ENCODE results near the gene TBC1D10A.

Gene TBC1D10A

GRCh38 chr22:30304495-30305244, 22.1 kb downstream of the TBC1D10A start:
- H3K4me1 Mint-ChIP-seq = peaks cover 86% of the 10 kb centered on the region
- DNase-seq (ENCODE audit: low spot score in 2 of 2) = no peak
- H3K27ac Mint-ChIP-seq = peak overlapping the region; percentile 98
- ATAC-seq = no peak
- no peaks in the 10 kb centered on the region for H3K9me3 Mint-ChIP-seq
- peaks cover 32% of the 10 kb centered on the region for H3K36me3 Mint-ChIP-seq
- peak overlapping the region; percentile 70 for H3K4me3 Mint-ChIP-seq

DNA sequence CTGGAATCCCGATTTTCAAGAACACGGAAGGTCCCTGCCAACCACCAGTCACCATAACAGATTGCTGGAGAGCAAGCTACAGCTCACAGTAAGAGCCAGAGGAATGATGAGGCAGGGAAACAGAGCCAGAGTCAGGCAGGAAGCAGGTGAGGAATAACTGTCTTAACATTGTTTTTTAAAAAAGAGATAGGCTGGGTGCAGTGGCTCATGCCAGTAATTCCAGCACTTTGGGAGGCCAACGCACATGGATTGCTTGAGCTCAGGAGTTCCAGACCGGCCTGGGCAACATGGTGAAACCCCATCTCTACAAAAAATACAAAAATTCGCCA, 24.0 kb downstream of the TBC1D10A start:
- H3K4me3 Mint-ChIP-seq = peak overlapping the region; percentile 39
- H3K36me3 Mint-ChIP-seq = peaks cover 42% of the 10 kb centered on the region
- peak overlapping the region; percentile 98 for H3K27ac Mint-ChIP-seq
- no peak for DNase-seq (ENCODE audit: low spot score in 2 of 2)
- no peak for ATAC-seq
- peaks cover 82% of the 10 kb centered on the region for H3K4me1 Mint-ChIP-seq
- no peaks in the 10 kb centered on the region for H3K9me3 Mint-ChIP-seq

GRCh38 chr22:30301995-30302809, 24.5 kb downstream of the TBC1D10A start:
- no peak for ATAC-seq
- Mint-ChIP-seq H3K4me1 (peaks cover 82% of the 10 kb centered on the region), H3K27ac (peak overlapping the region; percentile 98), H3K4me3 (peak overlapping the region; percentile 39), H3K36me3 (peaks cover 47% of the 10 kb centered on the region), H3K9me3 (no peaks in the 10 kb centered on the region)
- DNase-seq (ENCODE audit: low spot score in 2 of 2) = no peak

GRCh38 chr22:30299322-30299721, 27.4 kb downstream of the TBC1D10A start:
- peaks cover 67% of the 10 kb centered on the region for H3K36me3 Mint-ChIP-seq
- ATAC-seq = no peak
- H3K27ac Mint-ChIP-seq = peak overlapping the region; percentile 88
- H3K9me3 Mint-ChIP-seq = no peaks in the 10 kb centered on the region
- no peak overlapping the region for H3K4me3 Mint-ChIP-seq
- no peak for DNase-seq (ENCODE audit: low spot score in 2 of 2)
- peaks cover 59% of the 10 kb centered on the region for H3K4me1 Mint-ChIP-seq

DNA sequence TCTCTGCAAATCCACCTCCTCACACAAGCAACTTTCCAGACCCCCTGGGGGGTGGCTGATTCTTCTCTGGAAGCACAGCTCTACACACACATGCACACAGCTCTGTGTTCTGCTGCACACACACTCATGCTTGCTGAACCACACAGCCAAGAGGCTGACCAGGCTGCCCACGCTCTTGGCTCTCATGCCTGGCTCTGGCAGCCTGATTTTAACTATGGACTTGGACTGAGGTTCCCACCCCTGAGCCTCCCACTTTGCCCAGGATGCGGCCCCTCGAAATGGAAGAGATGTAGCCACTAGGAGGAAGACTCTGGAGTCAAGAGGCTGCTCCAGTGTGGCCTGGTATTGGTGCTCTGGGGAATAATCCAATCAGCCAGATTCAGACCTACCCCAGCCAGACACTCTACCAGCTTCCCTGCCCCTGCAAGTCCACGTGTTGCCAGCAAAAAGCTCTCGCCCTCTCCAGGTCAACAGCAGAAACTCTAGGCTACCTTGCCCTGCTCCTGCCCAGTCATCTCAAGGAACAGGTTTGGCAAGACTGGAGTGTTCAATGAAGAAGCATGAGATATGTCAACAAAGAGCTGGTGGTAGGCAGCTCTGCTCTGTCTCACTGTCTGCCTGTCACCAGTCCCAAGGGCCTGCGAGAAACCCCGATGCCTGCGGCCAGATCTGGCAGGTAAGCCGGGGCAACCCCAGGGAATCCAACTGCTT, 28.6 kb downstream of the TBC1D10A start:
- no peak overlapping the region for H3K4me3 Mint-ChIP-seq
- no peaks in the 10 kb centered on the region for H3K9me3 Mint-ChIP-seq
- DNase-seq (ENCODE audit: low spot score in 2 of 2) = no peak
- H3K4me1 Mint-ChIP-seq = peaks cover 53% of the 10 kb centered on the region
- peak overlapping the region; percentile 88 for H3K27ac Mint-ChIP-seq
- H3K36me3 Mint-ChIP-seq = peaks cover 78% of the 10 kb centered on the region
- no peak for ATAC-seq

DNA sequence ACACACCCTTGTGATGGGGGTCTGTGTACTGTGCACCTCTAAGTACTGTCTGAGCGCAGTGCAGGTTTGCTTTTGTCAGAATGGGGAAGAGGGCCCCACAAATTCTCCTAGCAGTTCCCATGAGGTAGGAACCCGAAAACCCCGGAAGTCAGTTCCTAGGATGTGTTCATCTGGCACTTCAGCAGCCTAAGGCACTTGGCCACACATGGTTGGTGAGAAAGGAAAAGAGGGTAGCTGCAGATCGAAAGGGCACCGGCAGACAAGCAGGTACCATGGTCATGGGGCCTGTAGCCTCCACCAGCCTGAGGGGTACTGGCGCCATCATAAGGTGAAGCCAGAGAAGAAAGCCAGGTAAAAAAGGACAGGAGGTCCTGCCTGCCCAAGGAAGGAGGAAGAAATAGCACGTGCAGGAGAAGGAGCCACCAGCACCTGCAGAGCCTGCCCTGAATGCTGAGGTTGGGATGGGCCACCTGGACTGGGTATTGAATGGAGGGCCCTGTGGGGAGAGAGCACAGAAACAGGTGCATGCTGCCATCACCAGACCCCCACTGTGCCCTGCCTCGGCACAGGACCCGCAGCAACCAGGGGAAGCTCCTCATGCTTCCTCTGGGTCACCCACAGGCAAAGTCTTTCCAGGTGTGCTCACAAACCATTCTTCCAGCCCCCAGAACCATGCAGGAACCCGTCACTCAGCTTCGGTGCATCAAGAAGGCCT, 29.3 kb downstream of the TBC1D10A start:
- peaks cover 75% of the 10 kb centered on the region for H3K36me3 Mint-ChIP-seq
- H3K4me3 Mint-ChIP-seq = no peak overlapping the region
- H3K27ac Mint-ChIP-seq = peak overlapping the region; percentile 88
- H3K4me1 Mint-ChIP-seq = peaks cover 46% of the 10 kb centered on the region
- no peak for DNase-seq (ENCODE audit: low spot score in 2 of 2)
- no peaks in the 10 kb centered on the region for H3K9me3 Mint-ChIP-seq
- no peak for ATAC-seq

- DNase-seq (ENCODE audit: low spot score in 2 of 2) (no peak), ATAC-seq (no peak)
- H3K27ac Mint-ChIP-seq = peak overlapping the region; percentile 88
- H3K4me1 Mint-ChIP-seq = peaks cover 41% of the 10 kb centered on the region
- H3K36me3 Mint-ChIP-seq = peaks cover 79% of the 10 kb centered on the region
- no peak overlapping the region for H3K4me3 Mint-ChIP-seq
- no peaks in the 10 kb centered on the region for H3K9me3 Mint-ChIP-seq
Observed at GRCh38 chr22:30296833-30297232, 29.9 kb downstream of the TBC1D10A start.

- H3K9me3 Mint-ChIP-seq = no peaks in the 10 kb centered on the region
- H3K36me3 Mint-ChIP-seq = peaks cover 79% of the 10 kb centered on the region
- no peak overlapping the region for H3K4me3 Mint-ChIP-seq
- no peak for DNase-seq (ENCODE audit: low spot score in 2 of 2)
- H3K27ac Mint-ChIP-seq = peak overlapping the region; percentile 88
- H3K4me1 Mint-ChIP-seq = peaks cover 41% of the 10 kb centered on the region
- no peak for ATAC-seq
Observed at GRCh38 chr22:30296324-30296723, 30.4 kb downstream of the TBC1D10A start.

- peaks cover 72% of the 10 kb centered on the region for H3K36me3 Mint-ChIP-seq
- peak overlapping the region; percentile 88 for H3K27ac Mint-ChIP-seq
- ATAC-seq (no peak), DNase-seq (ENCODE audit: low spot score in 2 of 2) (no peak)
- H3K9me3 Mint-ChIP-seq = no peaks in the 10 kb centered on the region
- H3K4me3 Mint-ChIP-seq = no peak overlapping the region
- peaks cover 40% of the 10 kb centered on the region for H3K4me1 Mint-ChIP-seq
Observed at GRCh38 chr22:30295576-30295975, 31.2 kb downstream of the TBC1D10A start.

GRCh38 chr22:30294830-30295229, 31.9 kb downstream of the TBC1D10A start:
- Mint-ChIP-seq H3K4me1 (peaks cover 48% of the 10 kb centered on the region), H3K27ac (peak overlapping the region; percentile 84), H3K4me3 (no peak overlapping the region), H3K36me3 (peaks cover 69% of the 10 kb centered on the region), H3K9me3 (no peaks in the 10 kb centered on the region)
- ATAC-seq (no peak), DNase-seq (ENCODE audit: low spot score in 2 of 2) (no peak)

GRCh38 chr22:30294066-30294465, 32.7 kb downstream of the TBC1D10A start:
- ATAC-seq (no peak), DNase-seq (ENCODE audit: low spot score in 2 of 2) (no peak)
- Mint-ChIP-seq H3K27ac (peak overlapping the region; percentile 84), H3K36me3 (peaks cover 68% of the 10 kb centered on the region), H3K4me1 (peaks cover 48% of the 10 kb centered on the region), H3K9me3 (no peaks in the 10 kb centered on the region), H3K4me3 (no peak overlapping the region)

DNA sequence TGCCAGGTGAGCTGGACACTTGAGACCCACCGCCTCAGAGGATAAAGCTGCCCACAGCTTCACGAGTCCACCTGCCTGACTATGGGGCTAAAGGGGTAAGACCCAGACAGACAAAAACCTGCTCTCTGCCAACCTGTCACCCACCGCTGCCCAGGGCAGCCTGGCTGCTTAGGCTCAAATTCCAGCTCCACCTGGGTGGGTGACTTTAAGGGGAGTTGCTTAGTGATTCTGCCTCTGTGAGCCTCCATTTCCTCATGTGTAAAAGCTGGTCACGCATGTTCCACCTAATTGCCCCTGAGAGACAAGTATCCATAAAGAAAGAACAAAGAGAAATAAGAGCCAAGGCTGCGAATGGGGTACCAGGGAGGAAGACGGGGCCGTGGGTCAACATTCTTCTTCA, 33.7 kb downstream of the TBC1D10A start:
- H3K4me3 Mint-ChIP-seq = no peak overlapping the region
- peaks cover 59% of the 10 kb centered on the region for H3K36me3 Mint-ChIP-seq
- H3K9me3 Mint-ChIP-seq = no peaks in the 10 kb centered on the region
- no peak overlapping the region for H3K27ac Mint-ChIP-seq
- DNase-seq (ENCODE audit: low spot score in 2 of 2) = no peak
- peaks cover 46% of the 10 kb centered on the region for H3K4me1 Mint-ChIP-seq
- ATAC-seq = no peak

- DNase-seq (ENCODE audit: low spot score in 2 of 2) (no peak), ATAC-seq (no peak)
- H3K36me3 Mint-ChIP-seq = peaks cover 52% of the 10 kb centered on the region
- peak overlapping the region; percentile 90 for H3K27ac Mint-ChIP-seq
- H3K4me1 Mint-ChIP-seq = peaks cover 46% of the 10 kb centered on the region
- H3K4me3 Mint-ChIP-seq = no peak overlapping the region
- H3K9me3 Mint-ChIP-seq = no peaks in the 10 kb centered on the region
Observed at GRCh38 chr22:30292069-30292970, 34.4 kb downstream of the TBC1D10A start.

All from stimulated activated effector memory CD8-positive, alpha-beta T cell treated with anti-CD3 and anti-CD28 coated beads, Interleukin-12 subunit alpha, Interleukin-12 subunit beta, amount 100 ng/mL, for 72 hours (primary cell).